ENCODE data around the gene TNPO3. TPM values are rescaled to one million over a fixed set of nuclear protein-coding genes. Genes with fewer than 3 reads are reported as not detected.

The TNPO3 gene
- total RNA-seq (30.7 TPM), polyA plus RNA-seq (17.2 TPM)
- long read RNA-seq, donor 1, full-length matches to known transcripts: 1 of 1 reads
- long read RNA-seq, donor 1, partial matches to known transcripts: 0 of 1 reads
- long read RNA-seq, donor 1, other reads (novel, unspliced or antisense): 0 of 1 reads
- long read RNA-seq, donor 2: 0 reads
- long read RNA-seq, donor 3, full-length matches to known transcripts: 4 of 15 reads
- long read RNA-seq, donor 3, partial matches to known transcripts: 11 of 15 reads
- long read RNA-seq, donor 3, other reads (novel, unspliced or antisense): 0 of 15 reads
- long read RNA-seq, donor 4, full-length matches to known transcripts: 4 of 4 reads
- long read RNA-seq, donor 4, partial matches to known transcripts: 0 of 4 reads
- long read RNA-seq, donor 4, other reads (novel, unspliced or antisense): 0 of 4 reads
- long read RNA-seq, donor 5, full-length matches to known transcripts: 3 of 3 reads
- long read RNA-seq, donor 5, partial matches to known transcripts: 0 of 3 reads
- long read RNA-seq, donor 5, other reads (novel, unspliced or antisense): 0 of 3 reads
- long read RNA-seq, donor 6, full-length matches to known transcripts: 2 of 2 reads
- long read RNA-seq, donor 6, partial matches to known transcripts: 0 of 2 reads
- long read RNA-seq, donor 6, other reads (novel, unspliced or antisense): 0 of 2 reads
- long read RNA-seq, donor 7, full-length matches to known transcripts: 5 of 5 reads
- long read RNA-seq, donor 7, partial matches to known transcripts: 0 of 5 reads
- long read RNA-seq, donor 7, other reads (novel, unspliced or antisense): 0 of 5 reads
- long read RNA-seq, donor 8, partial matches to known transcripts: 0 of 1 reads
- long read RNA-seq, donor 8, other reads (novel, unspliced or antisense): 0 of 1 reads
- long read RNA-seq, donor 9, full-length matches to known transcripts: 3 of 3 reads
- long read RNA-seq, donor 9, partial matches to known transcripts: 0 of 3 reads
- long read RNA-seq, donor 9, other reads (novel, unspliced or antisense): 0 of 3 reads
- long read RNA-seq, donor 10, full-length matches to known transcripts: 3 of 10 reads
- long read RNA-seq, donor 10, partial matches to known transcripts: 7 of 10 reads
- long read RNA-seq, donor 10, other reads (novel, unspliced or antisense): 0 of 10 reads

DNA sequence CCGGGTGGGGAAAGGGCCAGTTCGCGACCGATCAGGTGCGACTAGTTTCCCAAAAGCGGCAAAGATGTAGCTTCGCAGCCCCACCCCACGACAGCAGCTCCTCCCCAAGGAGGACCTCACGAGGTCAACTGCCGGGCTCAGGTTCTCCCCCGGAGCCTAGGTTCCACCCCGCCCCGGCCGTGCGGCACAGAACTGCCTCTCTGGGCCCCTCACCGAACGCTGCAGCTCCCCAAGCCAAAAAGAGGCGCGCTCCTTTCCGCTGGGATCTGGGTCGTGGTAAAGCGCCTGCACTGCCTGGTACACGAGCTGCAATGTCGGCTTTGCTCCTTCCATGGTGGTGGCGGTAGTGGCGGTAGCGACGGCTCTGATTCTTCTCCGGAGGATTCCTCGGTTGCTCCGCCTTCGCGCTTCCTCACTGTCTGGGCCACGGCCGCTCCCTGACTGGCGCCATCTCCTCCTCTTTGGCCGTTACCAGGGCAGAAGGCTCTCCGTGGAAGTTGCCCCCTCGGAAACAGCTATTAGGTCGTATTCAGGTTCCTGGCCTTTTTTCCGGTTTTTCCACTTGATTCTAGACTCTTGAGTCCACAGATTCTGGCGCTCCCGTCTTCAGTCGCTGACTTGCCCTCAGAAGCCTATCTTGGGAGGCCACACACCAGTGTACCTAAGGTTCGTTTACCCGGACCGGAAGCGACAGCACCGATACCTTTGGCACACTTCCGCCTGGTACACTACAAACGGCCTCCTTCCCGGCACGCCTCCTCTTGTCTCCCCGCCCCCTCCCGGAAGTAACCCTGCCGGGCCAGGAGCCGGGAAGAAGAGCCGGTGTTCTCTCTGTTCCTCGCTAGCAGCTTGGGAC is at the start of gene TNPO3:
Gene TNPO3 (minus strand): TSS at position 674 of the 856 bp plus-strand sequence. CDS start 341 bp downstream, at position 333.
- WGBS: under 1% methylated on average over 59 of the region's 59 CpGs
- Histone ChIP-seq H3K4me3 (ENCODE audit: low read length in 2 of 2) (peak within 1 kb of the TSS; percentile 60 to 89), H3K4me1 (ENCODE audit: control insufficient read depth in 2 of 2, insufficient read depth in 2 of 2, low read length in 2 of 2) (peaks cover 2 to 5% of the 10 kb centered on the region in 2 donors), H3K9me3 (ENCODE audit: control insufficient read depth in 2 of 2, insufficient read depth in 1 of 2, low read length in 1 of 2) (no peaks in the 10 kb centered on the region), H3K27ac (ENCODE audit: low read depth in 1 of 2, low read length in 1 of 2) (peak within 1 kb of the TSS; percentile 96 to 98), H3K27me3 (ENCODE audit: control insufficient read depth in 2 of 2, insufficient read depth in 1 of 2, low read length in 1 of 2) (no peaks in the 10 kb centered on the region), H3K36me3 (ENCODE audit: control insufficient read depth in 2 of 2, insufficient read depth in 2 of 2, low read length in 1 of 2) (peaks cover 0 to 11% of the 10 kb centered on the region in 2 donors)
- peak; percentile 78 to 94 (median 87) for DNase-seq (ENCODE audit: low read depth in 6 of 9, low spot score in 9 of 9)

DNA sequence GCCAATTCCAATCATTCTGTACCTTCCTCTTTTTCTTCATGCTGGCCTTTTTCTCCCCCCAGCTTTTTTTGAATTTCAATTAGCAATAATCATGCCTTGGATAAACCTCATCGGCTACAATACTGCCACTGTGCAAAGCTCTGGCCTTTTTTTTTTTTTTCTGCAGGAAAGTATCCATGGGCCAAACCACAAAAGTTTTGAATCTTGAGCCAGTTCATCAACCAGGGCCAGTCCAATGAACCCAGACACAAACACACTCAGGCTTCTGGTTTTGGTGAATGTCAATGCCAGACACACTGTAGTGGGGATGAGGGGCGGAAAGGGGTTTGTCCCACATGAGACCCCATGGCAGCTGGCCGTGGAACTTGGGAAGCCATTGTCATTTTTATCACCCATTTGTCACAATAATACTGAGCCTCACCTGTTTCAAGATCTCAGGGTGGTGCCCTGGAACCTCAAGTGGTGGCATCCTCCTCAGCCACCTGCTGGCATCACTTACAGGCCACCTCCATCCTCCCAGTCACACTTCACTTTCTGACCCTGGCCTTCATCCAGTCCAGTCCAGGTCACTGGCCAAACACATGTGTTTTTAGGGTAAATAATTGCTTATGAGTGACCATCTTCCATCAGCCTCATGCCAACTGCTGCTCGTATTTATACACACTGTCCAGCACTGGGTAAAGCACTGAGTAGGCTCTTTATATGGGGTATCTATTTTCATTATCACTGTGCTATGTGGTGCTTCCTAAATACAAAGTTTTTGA is 48.8 kb upstream of the TNPO3 start:
- no peak overlapping the region for H3K4me3 ChIP-seq (ENCODE audit: low read length in 2 of 2)
- no peak for DNase-seq (ENCODE audit: low read depth in 6 of 9, low spot score in 9 of 9)
- H3K4me1 ChIP-seq (ENCODE audit: control insufficient read depth in 2 of 2, insufficient read depth in 2 of 2, low read length in 2 of 2): no peaks in the 10 kb centered on the region
- H3K36me3 ChIP-seq (ENCODE audit: control insufficient read depth in 2 of 2, insufficient read depth in 2 of 2, low read length in 1 of 2): no peaks in the 10 kb centered on the region
- no peaks in the 10 kb centered on the region for H3K9me3 ChIP-seq (ENCODE audit: control insufficient read depth in 2 of 2, insufficient read depth in 1 of 2, low read length in 1 of 2)
- 99% methylated on average over 4 of the region's 4 CpGs for WGBS
- no peak overlapping the region for H3K27ac ChIP-seq (ENCODE audit: low read depth in 1 of 2, low read length in 1 of 2)
- no peaks in the 10 kb centered on the region for H3K27me3 ChIP-seq (ENCODE audit: control insufficient read depth in 2 of 2, insufficient read depth in 1 of 2, low read length in 1 of 2)

DNA sequence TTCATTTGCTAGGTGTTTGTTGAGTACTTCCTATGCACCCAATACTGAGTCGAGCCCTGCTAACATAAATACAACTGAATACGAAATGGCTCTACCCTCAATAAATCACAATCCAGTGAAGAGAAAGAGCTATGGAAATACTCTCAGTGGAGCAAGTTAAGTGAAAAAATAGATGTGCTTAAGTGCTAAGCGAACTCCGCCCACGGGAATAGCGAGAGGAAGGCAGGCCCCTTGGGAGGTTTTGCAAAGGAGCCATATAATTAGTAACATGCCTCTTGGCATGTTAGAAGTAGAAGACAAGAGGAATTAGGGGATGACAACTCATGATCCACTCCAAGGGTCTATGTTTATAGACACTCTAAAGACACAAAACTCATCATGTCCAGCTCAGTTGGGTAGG is 46.8 kb upstream of the TNPO3 start:
- H3K36me3 ChIP-seq (ENCODE audit: control insufficient read depth in 2 of 2, insufficient read depth in 2 of 2, low read length in 1 of 2): no peaks in the 10 kb centered on the region
- H3K4me3 ChIP-seq (ENCODE audit: low read length in 2 of 2): no peak overlapping the region
- no peaks in the 10 kb centered on the region for H3K4me1 ChIP-seq (ENCODE audit: control insufficient read depth in 2 of 2, insufficient read depth in 2 of 2, low read length in 2 of 2)
- H3K27ac ChIP-seq (ENCODE audit: low read depth in 1 of 2, low read length in 1 of 2): no peak overlapping the region
- 96% methylated on average over 6 of the region's 6 CpGs for WGBS
- no peaks in the 10 kb centered on the region for H3K9me3 ChIP-seq (ENCODE audit: control insufficient read depth in 2 of 2, insufficient read depth in 1 of 2, low read length in 1 of 2)
- DNase-seq (ENCODE audit: low read depth in 6 of 9, low spot score in 9 of 9): no peak
- no peaks in the 10 kb centered on the region for H3K27me3 ChIP-seq (ENCODE audit: control insufficient read depth in 2 of 2, insufficient read depth in 1 of 2, low read length in 1 of 2)

DNA sequence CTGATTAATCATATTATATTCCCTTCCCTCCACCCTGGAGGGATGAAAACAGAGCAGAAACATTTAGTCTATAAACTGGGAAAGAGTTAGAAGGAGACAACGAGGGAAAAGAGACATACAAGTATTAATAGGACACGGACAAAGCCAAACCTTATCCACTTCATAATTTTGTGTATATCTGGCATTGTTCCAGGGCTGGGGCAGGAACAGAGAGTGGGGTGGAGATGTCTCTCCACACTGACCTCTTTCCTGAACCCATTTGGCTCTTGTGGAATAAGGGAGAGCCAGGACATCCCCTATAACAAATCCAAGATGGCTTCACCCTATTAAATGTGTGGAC is 45.9 kb upstream of the TNPO3 start:
- Histone ChIP-seq H3K4me3 (ENCODE audit: low read length in 2 of 2) (no peak overlapping the region), H3K27me3 (ENCODE audit: control insufficient read depth in 2 of 2, insufficient read depth in 1 of 2, low read length in 1 of 2) (no peaks in the 10 kb centered on the region), H3K27ac (ENCODE audit: low read depth in 1 of 2, low read length in 1 of 2) (no peak overlapping the region), H3K36me3 (ENCODE audit: control insufficient read depth in 2 of 2, insufficient read depth in 2 of 2, low read length in 1 of 2) (no peaks in the 10 kb centered on the region), H3K9me3 (ENCODE audit: control insufficient read depth in 2 of 2, insufficient read depth in 1 of 2, low read length in 1 of 2) (no peaks in the 10 kb centered on the region), H3K4me1 (ENCODE audit: control insufficient read depth in 2 of 2, insufficient read depth in 2 of 2, low read length in 2 of 2) (no peaks in the 10 kb centered on the region)
- 93% methylated on average over 2 of the region's 2 CpGs for WGBS
- no peak for DNase-seq (ENCODE audit: low read depth in 6 of 9, low spot score in 9 of 9)

DNA sequence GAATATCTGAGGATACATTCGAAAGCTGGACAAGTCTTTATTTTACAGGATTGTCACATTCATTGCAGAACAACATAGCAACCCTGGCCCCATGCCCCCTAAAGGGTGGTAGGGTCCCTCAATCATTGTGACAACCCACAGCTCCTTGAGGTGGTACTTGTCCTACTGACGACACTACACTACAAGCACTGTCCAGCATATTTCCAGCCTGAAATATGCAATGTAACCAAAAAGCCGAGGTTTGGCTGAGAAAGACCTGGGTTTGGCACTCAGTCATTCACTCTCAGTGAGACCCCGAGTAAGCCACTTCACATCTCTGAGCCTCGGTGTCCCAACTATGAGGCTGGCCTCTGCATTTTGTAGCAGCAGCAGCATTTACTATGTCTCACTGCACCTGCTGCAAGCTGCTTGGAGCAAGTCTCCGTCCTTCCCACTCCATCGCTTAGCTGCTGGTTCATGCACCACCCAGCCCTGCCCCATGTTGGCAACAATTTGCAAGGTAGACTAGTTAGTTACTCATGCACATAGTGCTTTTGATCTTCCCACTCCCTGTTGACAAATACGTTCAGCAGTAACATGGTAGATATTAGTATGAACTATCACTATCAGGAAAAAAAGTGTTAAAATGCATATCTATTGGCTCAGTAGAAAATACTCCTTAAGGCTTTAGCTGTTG is 43.6 kb upstream of the TNPO3 start:
- H3K27me3 ChIP-seq (ENCODE audit: control insufficient read depth in 2 of 2, insufficient read depth in 1 of 2, low read length in 1 of 2): no peaks in the 10 kb centered on the region
- no peaks in the 10 kb centered on the region for H3K36me3 ChIP-seq (ENCODE audit: control insufficient read depth in 2 of 2, insufficient read depth in 2 of 2, low read length in 1 of 2)
- no peak overlapping the region for H3K4me3 ChIP-seq (ENCODE audit: low read length in 2 of 2)
- peaks cover 7 to 14% of the 10 kb centered on the region in 2 donors for H3K4me1 ChIP-seq (ENCODE audit: control insufficient read depth in 2 of 2, insufficient read depth in 2 of 2, low read length in 2 of 2)
- H3K27ac ChIP-seq (ENCODE audit: low read depth in 1 of 2, low read length in 1 of 2): no peak overlapping the region
- no peak for DNase-seq (ENCODE audit: low read depth in 6 of 9, low spot score in 9 of 9)
- 98% methylated on average over 8 of the region's 8 CpGs for WGBS
- no peaks in the 10 kb centered on the region for H3K9me3 ChIP-seq (ENCODE audit: control insufficient read depth in 2 of 2, insufficient read depth in 1 of 2, low read length in 1 of 2)

DNA sequence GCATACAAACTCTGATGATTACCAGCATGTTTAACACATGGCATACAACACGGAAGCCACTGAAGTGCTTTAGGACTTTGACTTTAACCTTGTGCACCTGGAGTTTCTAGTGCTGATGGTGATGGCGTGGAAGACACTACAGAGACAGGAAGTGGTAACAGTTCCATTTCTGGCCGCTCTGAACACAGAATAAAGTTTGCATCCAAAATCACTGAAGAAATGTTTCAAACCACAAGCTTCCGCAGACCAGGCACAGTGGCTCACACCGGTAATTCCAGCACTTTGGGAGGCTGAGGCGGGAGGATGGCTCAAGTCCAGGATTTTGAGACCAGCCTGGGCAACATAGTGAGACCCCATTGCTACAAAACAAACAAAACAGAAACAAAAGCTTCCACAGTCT is 40.3 kb upstream of the TNPO3 start:
- Histone ChIP-seq H3K9me3 (ENCODE audit: control insufficient read depth in 2 of 2, insufficient read depth in 1 of 2, low read length in 1 of 2) (no peaks in the 10 kb centered on the region), H3K27ac (ENCODE audit: low read depth in 1 of 2, low read length in 1 of 2) (peak overlapping the region; percentile 84 to 85), H3K4me1 (ENCODE audit: control insufficient read depth in 2 of 2, insufficient read depth in 2 of 2, low read length in 2 of 2) (peaks cover 7 to 23% of the 10 kb centered on the region in 2 donors), H3K4me3 (ENCODE audit: low read length in 2 of 2) (no peak overlapping the region), H3K27me3 (ENCODE audit: control insufficient read depth in 2 of 2, insufficient read depth in 1 of 2, low read length in 1 of 2) (no peaks in the 10 kb centered on the region), H3K36me3 (ENCODE audit: control insufficient read depth in 2 of 2, insufficient read depth in 2 of 2, low read length in 1 of 2) (no peaks in the 10 kb centered on the region)
- 3% methylated on average over 6 of the region's 6 CpGs for WGBS
- peak; percentile 45 to 92 (median 74) for DNase-seq (ENCODE audit: low read depth in 6 of 9, low spot score in 9 of 9)

DNA sequence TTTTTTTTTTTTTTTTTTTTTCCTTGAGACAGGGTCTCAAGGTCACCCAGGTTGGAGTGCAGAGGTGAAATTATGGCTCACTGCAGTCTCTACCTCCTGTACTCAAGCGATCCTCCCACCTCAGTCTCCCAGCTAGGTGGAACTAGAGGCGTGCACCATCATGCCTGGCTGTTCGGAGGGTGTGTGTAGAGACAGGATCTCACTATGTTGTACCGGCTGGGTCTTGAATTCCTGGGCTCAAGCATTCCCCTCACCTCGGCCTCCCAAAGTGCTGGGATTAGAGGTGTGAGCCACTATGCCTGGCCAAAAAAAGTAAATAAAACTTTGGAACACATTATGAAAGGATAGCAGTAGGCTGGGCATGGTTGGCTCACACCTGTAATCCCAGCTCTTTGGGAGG is 39.6 kb upstream of the TNPO3 start:
- H3K4me3 ChIP-seq (ENCODE audit: low read length in 2 of 2): no peak overlapping the region
- H3K9me3 ChIP-seq (ENCODE audit: control insufficient read depth in 2 of 2, insufficient read depth in 1 of 2, low read length in 1 of 2): no peaks in the 10 kb centered on the region
- H3K27me3 ChIP-seq (ENCODE audit: control insufficient read depth in 2 of 2, insufficient read depth in 1 of 2, low read length in 1 of 2): no peaks in the 10 kb centered on the region
- WGBS: 97% methylated on average over 5 of the region's 5 CpGs
- H3K4me1 ChIP-seq (ENCODE audit: control insufficient read depth in 2 of 2, insufficient read depth in 2 of 2, low read length in 2 of 2): peaks cover 7 to 23% of the 10 kb centered on the region in 2 donors
- no peaks in the 10 kb centered on the region for H3K36me3 ChIP-seq (ENCODE audit: control insufficient read depth in 2 of 2, insufficient read depth in 2 of 2, low read length in 1 of 2)
- no peak for DNase-seq (ENCODE audit: low read depth in 6 of 9, low spot score in 9 of 9)
- H3K27ac ChIP-seq (ENCODE audit: low read depth in 1 of 2, low read length in 1 of 2): peak overlapping the region; percentile 38 to 85

Data from thymus (tissue), 14 donors.